Measurements from ENCODE around the gene ZDHHC1.

Gene ZDHHC1

DNA sequence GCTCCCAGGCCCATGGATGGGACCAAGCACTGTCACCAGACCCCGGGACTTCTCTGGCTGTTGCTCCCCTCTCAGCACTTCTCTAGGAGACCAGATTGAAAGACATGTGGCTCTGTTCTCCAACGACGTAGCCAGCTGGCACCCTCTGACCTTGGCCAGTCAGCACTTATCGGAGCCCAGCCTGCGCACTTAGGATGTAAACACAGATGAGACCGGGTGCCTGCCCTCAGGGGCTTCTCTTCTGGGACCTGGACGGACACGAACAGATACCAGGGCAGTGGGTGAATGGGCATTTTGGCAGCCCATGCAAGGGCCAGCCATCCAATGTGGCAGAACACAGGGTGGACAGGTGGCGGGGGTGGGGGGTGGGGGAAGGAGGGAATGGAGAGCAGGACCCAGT is 6.6 kb downstream of the ZDHHC1 start:
- no peak for DNase-seq (ENCODE audit: low read depth)

GRCh38 chr16:67407788-67408452 is 8.4 kb downstream of the ZDHHC1 start:
- no peak for DNase-seq (ENCODE audit: low read depth)

GRCh38 chr16:67407176-67407787 is 9.0 kb downstream of the ZDHHC1 start:
- DNase-seq (ENCODE audit: low read depth), result no peak

- DNase-seq (ENCODE audit: low read depth), result peak; percentile 74
Observed at GRCh38 chr16:67406111-67406971, 9.9 kb downstream of the ZDHHC1 start.

DNA sequence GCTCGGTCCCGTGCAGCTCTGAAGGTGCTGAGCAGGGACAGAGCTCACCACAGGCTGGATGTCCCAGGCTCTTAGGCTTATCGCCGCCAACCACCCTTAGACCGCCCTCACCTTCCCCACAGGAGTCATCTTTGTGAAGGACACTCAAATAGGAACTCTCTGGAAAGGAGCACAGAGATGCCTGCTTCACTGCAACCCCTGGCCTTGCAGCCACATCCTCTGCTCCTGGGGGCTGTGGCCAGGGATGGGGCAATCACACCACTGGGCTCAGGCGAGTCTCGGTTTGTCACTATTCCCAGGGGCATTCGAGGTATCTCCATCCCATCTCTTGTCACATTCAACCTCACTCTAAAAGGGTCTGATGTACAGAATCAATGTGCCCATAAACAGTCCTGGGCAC is 10.9 kb downstream of the ZDHHC1 start:
- no peak for DNase-seq (ENCODE audit: low read depth)

GRCh38 chr16:67404740-67405226 is 11.5 kb downstream of the ZDHHC1 start:
- DNase-seq (ENCODE audit: low read depth), result no peak

DNA sequence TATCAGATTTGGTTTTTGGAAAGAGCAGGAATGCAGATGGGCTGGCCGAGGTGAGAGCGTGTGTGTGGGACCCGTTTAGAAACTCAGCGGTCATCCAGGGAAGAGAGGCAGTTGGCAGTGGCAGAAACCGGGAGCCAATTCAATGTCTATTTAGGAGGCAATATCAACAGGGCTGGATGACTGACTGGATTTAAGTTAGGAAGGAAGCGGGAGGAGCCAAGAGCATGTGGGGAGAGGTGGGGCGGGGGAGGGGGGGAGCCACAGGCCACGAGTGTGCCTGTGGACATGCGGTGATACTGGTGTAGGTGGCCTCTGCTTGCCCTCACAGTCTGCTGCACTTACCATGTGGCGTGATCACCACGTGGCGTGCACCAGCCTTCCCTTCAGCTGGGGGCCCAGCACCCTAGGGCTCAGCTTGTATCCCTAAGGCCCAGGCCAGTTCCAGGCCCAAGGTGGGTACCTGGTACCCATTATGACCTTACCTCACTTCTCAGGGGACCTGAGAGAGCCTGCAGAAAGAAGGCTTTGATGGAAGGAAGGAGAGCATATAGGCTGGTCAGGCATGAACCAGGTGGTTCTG is 12.2 kb downstream of the ZDHHC1 start:
- no peak for DNase-seq (ENCODE audit: low read depth)

DNA sequence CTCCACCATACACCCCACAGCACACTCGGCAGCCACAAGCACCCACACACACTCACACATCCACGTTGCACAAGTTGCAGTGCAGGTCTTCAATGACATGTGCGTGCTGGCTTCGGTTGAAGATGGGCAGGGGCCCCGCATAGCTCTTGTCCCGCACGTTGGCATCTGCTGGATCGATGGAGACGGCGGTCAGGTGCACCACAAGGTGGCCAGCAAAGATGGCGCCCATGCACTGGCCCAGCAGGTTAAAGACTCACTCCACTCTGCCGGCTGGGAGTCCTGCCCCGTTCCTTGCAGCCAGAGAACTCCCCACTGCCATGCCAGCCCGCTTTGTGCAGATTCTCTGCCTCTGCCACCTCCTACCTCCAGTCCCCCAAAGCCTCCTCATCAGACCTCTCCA is 15.4 kb downstream of the ZDHHC1 start:
- no peak for DNase-seq (ENCODE audit: low read depth)

- DNase-seq (ENCODE audit: low read depth), result no peak
Observed at GRCh38 chr16:67399749-67400704, 16.2 kb downstream of the ZDHHC1 start.

GRCh38 chr16:67399218-67399733 is 17.0 kb downstream of the ZDHHC1 start:
- DNase-seq (ENCODE audit: low read depth), result no peak

GRCh38 chr16:67398546-67399217 is 17.6 kb downstream of the ZDHHC1 start:
- no peak for DNase-seq (ENCODE audit: low read depth)

- no peak for DNase-seq (ENCODE audit: low read depth)
Observed at GRCh38 chr16:67397812-67398545, 18.3 kb downstream of the ZDHHC1 start.

DNA sequence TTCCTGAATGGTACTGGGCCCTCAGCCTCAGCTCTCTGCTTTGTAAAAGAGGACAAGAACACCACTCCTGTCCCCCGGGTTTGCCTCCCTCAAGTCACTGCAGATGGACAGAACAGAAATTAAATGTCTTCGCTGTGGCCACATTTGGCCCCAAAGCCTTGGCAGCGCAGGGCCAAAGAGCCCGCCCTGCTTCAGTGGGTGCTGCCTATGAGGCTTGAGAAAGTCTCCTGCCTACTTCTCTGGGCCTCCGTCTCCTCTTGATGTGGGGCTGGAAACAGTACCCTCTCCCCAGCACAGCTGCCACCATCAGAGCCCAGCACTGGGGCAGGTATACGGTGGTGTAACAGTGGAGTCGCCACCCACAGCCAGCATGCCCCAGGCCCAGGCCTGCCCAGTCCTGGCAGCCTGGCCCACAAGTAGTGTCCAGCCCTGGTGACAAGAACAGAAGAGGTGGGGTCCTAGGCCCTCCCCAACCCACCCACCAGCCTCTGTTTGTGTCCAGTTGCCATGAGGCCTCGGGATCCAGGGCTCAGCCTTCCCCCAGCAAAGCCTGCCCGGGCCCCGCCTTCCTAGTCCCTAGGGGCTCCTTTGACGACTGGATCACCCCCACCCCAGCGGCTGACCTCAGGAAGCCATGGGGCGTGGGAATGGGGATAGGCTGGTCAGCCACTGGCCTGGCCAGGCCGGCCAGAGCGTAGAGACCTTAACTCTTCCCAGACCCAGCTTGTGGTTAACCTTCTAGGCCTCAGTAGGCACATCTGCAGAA is 19.1 kb downstream of the ZDHHC1 start:
- DNase-seq (ENCODE audit: low read depth), result no peak

DNA sequence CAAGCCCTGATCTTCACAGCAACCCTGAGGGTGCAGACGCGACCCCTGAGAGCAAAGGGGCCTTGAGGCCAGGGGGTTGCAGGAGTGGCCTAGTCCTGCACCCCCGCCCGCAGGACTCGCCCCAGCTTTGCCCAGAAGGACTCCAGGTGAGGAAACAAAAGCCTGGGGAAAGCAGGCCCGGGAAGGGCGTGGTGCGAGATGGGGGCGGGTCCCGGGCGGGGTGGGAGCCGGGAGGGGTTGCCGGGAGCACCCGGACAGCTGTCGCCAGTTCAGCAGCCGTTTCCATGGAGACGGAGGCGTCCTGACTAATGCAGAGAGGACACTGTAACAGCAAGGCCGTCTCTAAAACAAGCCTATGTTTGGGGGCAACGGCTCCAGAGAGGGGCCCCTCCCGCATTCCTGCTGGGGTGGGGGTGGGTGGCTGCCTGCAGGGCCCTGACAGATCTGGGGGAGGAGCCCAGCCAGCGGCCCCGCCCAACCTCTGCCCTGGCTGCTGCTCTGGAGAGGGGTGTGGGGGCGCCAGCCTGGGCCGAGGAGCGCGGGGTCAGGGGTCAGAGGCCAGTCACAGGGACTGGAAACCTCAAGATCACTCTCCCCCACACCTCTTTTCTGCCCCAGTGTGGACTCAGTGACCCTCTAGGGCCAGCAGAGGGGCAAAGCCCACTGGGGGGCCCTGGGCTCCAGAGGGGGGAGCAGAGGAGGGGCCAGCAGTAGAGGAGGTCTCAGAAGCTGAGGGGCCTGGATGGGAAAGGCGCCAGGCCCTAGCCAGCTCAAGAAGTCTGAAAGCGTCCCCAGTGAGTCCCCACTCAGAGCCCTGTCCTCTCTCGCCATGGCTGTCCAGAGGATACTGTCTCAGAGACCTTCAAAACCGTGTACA is 19.9 kb downstream of the ZDHHC1 start:
- peak; percentile 53 for DNase-seq (ENCODE audit: low read depth)

GRCh38 chr16:67395458-67396158 is 20.7 kb downstream of the ZDHHC1 start:
- no peak for DNase-seq (ENCODE audit: low read depth)

DNA sequence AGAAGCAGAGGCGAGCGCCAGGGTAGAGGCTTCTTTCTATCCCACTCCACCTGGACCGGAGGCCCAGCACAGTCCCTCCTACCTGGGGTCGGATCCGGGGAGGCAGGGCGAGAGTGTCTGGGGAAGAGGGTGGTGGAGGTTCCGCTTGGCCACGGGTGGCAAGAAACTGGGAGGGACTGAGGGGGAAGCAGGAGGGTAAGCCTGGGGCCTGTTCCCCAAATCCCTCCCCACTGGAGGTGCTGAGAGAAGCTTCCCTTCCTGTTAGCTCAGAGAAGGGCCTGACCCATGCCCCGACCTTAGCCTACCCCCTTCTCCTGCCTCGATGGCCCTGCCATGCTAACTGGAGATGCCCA is 21.2 kb downstream of the ZDHHC1 start:
- DNase-seq (ENCODE audit: low read depth), result no peak

Data from stromal cell of bone marrow (primary cell).